ENCODE data around the gene NAALADL1. TPM values are rescaled to one million over a fixed set of nuclear protein-coding genes. Genes with fewer than 3 reads are reported as not detected.

NAALADL1 gene
- total RNA-seq, 1 experiment from 2014 or later = not detected

DNA sequence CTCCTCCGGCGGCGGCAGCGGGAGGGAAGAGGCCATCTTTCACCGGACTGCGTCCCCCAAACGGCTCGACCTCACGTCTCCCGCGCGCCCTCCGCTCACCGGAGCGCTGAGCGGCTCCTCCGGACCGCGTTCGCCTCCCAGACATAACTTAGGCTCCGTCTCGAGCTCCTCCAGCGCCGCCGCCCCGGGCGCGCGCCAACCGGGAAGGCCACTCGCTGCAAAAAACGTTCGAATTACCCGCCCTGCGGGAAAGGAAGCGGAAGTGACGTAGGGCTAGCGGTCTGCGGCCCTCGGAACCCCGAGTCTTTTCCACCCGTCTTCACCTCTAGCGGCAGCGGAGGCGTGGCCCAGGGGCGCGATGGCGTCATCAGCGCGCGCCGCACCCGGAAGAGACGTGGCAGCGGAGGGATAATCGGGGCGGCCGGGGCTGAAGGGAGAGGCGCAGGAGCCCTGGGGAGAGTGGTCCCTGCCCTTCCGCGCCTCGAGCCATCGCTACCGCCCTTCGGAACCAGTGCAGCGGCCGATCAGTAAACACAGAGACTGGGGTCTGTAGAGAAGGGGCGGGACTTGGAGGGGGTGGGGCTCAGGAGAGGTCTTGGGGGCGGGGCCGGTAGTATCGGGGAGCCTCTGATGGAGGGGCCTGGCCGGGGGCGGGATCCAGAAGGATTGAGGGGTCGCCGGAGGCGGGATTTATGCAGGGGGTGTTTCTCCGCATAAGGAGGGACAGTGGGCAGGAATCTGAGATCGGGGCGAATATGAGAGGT is 25.7 kb upstream of the NAALADL1 start, which contains the start of the genes CDCA5 and ZFPL1:
Gene CDCA5 (minus strand): TSS at position 207 of the 764 bp plus-strand sequence. CDS start 62 bp downstream, at position 145.
Gene ZFPL1 (plus strand): TSS at position 389 of the 764 bp plus-strand sequence. CDS start 477 bp downstream, outside the sequence.
- H3K4me1 ChIP-seq (ENCODE audit: control insufficient read depth in 1 of 2, insufficient read depth in 2 of 2, low read length in 2 of 2) = peaks cover 7 to 22% of the 10 kb centered on the region in 2 experiments; a peak in 3 of 4 replicates
- no peaks in the 10 kb centered on the region for H4K20me1 ChIP-seq (ENCODE audit: insufficient read depth)
- POLR2A ChIA-PET = no interaction called here
- DNase-seq (ENCODE audit: low read depth, low spot score) (peak; percentile 91), ATAC-seq (peak; percentile 85)
- peak within 1 kb of the TSS; percentile 86 to 98 for H3K4me3 ChIP-seq (replicated peaks in 1 of 2; ENCODE audit: low read depth in 1 of 2, low read length in 2 of 2)
- peaks cover 8 to 41% of the 10 kb centered on the region in 2 experiments; a peak in 2 of 4 replicates for H3K36me3 ChIP-seq (ENCODE audit: control insufficient read depth in 1 of 2, insufficient read depth in 2 of 2, low read length in 2 of 2)
- peak; percentile 55; the same call in 1 of the 2 replicates for TF ChIP-seq ZFX (IDR thresholded peaks at IDR 0.05)
- TF ChIP-seq ELF1 (IDR thresholded peaks at IDR 0.05; ENCODE audit: borderline replicate concordance, low read depth) = peak; percentile 99
- TF ChIP-seq, protein P1, sequence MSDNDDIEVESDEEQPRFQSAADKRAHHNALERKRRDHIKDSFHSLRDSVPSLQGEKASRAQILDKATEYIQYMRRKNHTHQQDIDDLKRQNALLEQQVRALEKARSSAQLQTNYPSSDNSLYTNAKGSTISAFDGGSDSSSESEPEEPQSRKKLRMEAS (IDR thresholded peaks at IDR 0.05) = peak; percentile 86
- TF ChIP-seq, protein P2, sequence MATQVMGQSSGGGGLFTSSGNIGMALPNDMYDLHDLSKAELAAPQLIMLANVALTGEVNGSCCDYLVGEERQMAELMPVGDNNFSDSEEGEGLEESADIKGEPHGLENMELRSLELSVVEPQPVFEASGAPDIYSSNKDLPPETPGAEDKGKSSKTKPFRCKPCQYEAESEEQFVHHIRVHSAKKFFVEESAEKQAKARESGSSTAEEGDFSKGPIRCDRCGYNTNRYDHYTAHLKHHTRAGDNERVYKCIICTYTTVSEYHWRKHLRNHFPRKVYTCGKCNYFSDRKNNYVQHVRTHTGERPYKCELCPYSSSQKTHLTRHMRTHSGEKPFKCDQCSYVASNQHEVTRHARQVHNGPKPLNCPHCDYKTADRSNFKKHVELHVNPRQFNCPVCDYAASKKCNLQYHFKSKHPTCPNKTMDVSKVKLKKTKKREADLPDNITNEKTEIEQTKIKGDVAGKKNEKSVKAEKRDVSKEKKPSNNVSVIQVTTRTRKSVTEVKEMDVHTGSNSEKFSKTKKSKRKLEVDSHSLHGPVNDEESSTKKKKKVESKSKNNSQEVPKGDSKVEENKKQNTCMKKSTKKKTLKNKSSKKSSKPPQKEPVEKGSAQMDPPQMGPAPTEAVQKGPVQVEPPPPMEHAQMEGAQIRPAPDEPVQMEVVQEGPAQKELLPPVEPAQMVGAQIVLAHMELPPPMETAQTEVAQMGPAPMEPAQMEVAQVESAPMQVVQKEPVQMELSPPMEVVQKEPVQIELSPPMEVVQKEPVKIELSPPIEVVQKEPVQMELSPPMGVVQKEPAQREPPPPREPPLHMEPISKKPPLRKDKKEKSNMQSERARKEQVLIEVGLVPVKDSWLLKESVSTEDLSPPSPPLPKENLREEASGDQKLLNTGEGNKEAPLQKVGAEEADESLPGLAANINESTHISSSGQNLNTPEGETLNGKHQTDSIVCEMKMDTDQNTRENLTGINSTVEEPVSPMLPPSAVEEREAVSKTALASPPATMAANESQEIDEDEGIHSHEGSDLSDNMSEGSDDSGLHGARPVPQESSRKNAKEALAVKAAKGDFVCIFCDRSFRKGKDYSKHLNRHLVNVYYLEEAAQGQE (IDR thresholded peaks at IDR 0.05; ENCODE audit: low read depth) = no peak
- TF ChIP-seq CBX3 (IDR thresholded peaks at IDR 0.05; ENCODE audit: low read depth) = peak; percentile 68
- TF ChIP-seq SRF (IDR thresholded peaks at IDR 0.05; ENCODE audit: low read depth) = peak; percentile 96
- TF ChIP-seq YY1 (IDR thresholded peaks at IDR 0.05; ENCODE audit: extremely low read depth, insufficient replicate concordance, low read depth, low read length) = peak; percentile 26
- no peak for TF ChIP-seq FOSL1 (IDR thresholded peaks at IDR 0.05; ENCODE audit: low read depth)
- TF ChIP-seq POLR2A (IDR thresholded peaks at IDR 0.05; ENCODE audit: borderline replicate concordance, extremely low read depth, insufficient read depth, insufficient read length) = peak; percentile 49
- peak; percentile 96 for TF ChIP-seq SIN3A (IDR thresholded peaks at IDR 0.05; ENCODE audit: low read depth)
- TF ChIP-seq POLR2AphosphoS5 (IDR thresholded peaks at IDR 0.05; ENCODE audit: low read depth, low read length) = peak; percentile 67
- TF ChIP-seq TCF7L2 (IDR thresholded peaks at IDR 0.05; ENCODE audit: borderline replicate concordance, extremely low read depth, insufficient read depth, insufficient read length) = peak; percentile 40
- TF ChIP-seq, protein P3, sequence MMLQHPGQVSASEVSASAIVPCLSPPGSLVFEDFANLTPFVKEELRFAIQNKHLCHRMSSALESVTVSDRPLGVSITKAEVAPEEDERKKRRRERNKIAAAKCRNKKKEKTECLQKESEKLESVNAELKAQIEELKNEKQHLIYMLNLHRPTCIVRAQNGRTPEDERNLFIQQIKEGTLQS (IDR thresholded peaks at IDR 0.05) = no peak
- peak; percentile 96 for TF ChIP-seq SP1 (IDR thresholded peaks at IDR 0.05; ENCODE audit: low read depth)
- no peak for TF ChIP-seq RAD21 (IDR thresholded peaks at IDR 0.05; ENCODE audit: low read depth)
- TF ChIP-seq, protein P4, sequence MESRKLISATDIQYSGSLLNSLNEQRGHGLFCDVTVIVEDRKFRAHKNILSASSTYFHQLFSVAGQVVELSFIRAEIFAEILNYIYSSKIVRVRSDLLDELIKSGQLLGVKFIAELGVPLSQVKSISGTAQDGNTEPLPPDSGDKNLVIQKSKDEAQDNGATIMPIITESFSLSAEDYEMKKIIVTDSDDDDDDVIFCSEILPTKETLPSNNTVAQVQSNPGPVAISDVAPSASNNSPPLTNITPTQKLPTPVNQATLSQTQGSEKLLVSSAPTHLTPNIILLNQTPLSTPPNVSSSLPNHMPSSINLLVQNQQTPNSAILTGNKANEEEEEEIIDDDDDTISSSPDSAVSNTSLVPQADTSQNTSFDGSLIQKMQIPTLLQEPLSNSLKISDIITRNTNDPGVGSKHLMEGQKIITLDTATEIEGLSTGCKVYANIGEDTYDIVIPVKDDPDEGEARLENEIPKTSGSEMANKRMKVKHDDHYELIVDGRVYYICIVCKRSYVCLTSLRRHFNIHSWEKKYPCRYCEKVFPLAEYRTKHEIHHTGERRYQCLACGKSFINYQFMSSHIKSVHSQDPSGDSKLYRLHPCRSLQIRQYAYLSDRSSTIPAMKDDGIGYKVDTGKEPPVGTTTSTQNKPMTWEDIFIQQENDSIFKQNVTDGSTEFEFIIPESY (IDR thresholded peaks at IDR 0.05; ENCODE audit: extremely low read depth, insufficient replicate concordance, low read length) = peak; percentile 13
- peak; percentile 81 for TF ChIP-seq EGR1 (IDR thresholded peaks at IDR 0.05; ENCODE audit: low read depth)
- no TSS peak for BruUV-seq (replicated peaks)
- CTCF ChIA-PET = no interaction called here
- peak within 1 kb of the TSS; percentile 82 for H3K4me2 ChIP-seq (ENCODE audit: low read length)
- intact Hi-C loops (cut with micrococcal nuclease) = loop anchor here (1.0 to 5.0 kb wide), 3 partner anchors 12 to 57 kb away; partner anchors contain the start of genes SAC3D1, SNX15 and VPS51
- no peaks in the 10 kb centered on the region for H3K27me3 ChIP-seq (ENCODE audit: insufficient read depth, low read length)
- H3K79me2 ChIP-seq (ENCODE audit: insufficient read depth, low read length) = peaks cover 50% of the 10 kb centered on the region
- H3K27ac ChIP-seq (ENCODE audit: low read depth, low read length) = peak within 1 kb of the TSS; percentile 82
- peak within 1 kb of the TSS; percentile 98 for H3K9ac ChIP-seq (ENCODE audit: low read length)
- H2AFZ ChIP-seq (ENCODE audit: low read depth, low read length, poor library complexity, severe bottlenecking) = no peak within 1 kb of the TSS
- no peaks in the 10 kb centered on the region for H3K9me2 ChIP-seq (ENCODE audit: insufficient read depth)
- RAD21 ChIA-PET (ENCODE audit: low non-redundant PET in 1 of 2, low total read pairs in 2 of 2, uncharacterized antibody in 2 of 2, unreplicated experiment in 2 of 2) = no interaction called here
- H3K9me3 ChIP-seq (ENCODE audit: control insufficient read depth in 1 of 2, insufficient read depth in 1 of 2, low read depth in 1 of 2, low read length in 2 of 2) = no peaks in the 10 kb centered on the region
